ENCODE results near the gene RARRES2.

RARRES2 gene

GRCh38 chr7:150360363-150361058 lies 19.1 kb upstream of the RARRES2 start:
- DNase-seq = no peak

- DNase-seq = no peak
Measured at GRCh38 chr7:150359622-150360362, 18.4 kb upstream of the RARRES2 start.

- DNase-seq = no peak
Measured at GRCh38 chr7:150358988-150359621, 17.7 kb upstream of the RARRES2 start.

GRCh38 chr7:150358433-150358832 lies 17.0 kb upstream of the RARRES2 start:
- no peak for DNase-seq

- DNase-seq = no peak
Measured at GRCh38 chr7:150357771-150358427, 16.5 kb upstream of the RARRES2 start.

GRCh38 chr7:150357270-150357669 lies 15.8 kb upstream of the RARRES2 start:
- DNase-seq = no peak

DNA sequence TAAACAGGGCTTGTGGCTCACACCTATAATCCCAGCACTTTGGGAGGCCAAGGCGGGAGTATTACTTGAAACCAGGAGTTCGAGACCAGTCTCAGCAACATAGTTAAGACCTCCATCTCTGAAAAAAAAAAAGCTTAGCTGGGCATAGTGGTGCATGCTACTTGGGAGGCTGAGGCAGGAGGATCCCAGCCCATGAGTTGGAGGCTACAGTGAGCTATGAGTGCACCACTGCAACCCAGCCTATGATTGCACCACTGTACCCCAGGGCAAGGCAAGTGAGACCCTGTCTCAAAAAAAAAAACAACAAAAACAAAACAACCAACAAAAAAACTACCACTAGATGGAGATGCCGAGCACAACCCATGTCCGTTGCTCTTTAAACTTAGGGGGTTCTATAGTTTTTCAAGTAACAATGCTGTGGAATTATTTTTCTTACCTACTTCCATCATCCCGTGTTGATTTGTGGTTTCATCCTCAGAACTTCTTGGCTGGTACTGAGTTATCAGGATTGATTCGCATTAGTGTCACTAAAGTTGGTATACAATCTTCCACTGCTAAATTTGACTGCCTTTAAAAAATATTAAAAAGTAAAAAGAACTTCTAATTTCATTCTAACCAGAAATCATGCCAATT lies 15.0 kb upstream of the RARRES2 start:
- peak; percentile 11 for DNase-seq

GRCh38 chr7:150355666-150356059 lies 14.2 kb upstream of the RARRES2 start:
- DNase-seq = no peak

- DNase-seq = no peak
Measured at GRCh38 chr7:150351587-150352194, 10.3 kb upstream of the RARRES2 start.

DNA sequence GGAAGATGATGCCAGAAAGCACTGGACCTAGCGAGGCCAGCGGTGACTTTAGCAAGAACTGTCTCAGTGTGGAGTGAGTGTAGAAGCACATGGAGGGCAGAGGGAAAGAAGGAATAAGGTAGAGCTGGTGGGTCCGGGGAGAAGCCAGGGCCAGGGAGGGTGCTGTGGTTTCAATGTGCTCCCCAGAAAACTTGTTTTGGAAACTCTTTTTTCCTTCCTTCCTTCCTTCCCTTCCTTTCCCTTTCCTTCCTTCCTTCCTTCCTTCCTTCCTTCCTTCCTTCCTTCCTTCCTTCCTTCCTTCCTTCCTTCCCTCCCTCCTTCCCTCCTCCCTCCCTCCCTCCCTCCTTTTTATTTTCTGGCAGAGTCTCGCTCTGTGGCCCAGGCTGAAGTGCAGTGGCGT lies 5.5 kb upstream of the RARRES2 start:
- DNase-seq = no peak

DNA sequence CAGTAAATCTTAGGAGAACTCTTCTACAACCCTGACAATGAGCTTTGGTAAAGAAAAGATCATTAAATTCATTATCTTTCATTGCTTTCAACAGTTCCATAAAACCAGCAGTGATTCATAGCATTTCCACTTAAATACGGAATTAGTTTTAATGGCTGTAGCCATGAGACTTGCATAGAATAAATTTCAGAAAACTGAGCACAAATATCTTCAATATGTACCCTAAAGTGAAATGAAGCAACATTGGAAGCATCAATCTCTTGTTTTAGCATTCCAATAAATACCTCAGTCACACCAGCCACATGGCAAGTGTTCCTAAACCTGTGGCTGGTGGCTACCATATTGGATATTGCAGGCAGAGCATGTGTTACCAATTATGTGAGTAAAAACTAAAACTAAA lies 3.6 kb upstream of the RARRES2 start:
- no peak for DNase-seq

- no peak for DNase-seq
Measured at GRCh38 chr7:150344299-150344698, 2.9 kb upstream of the RARRES2 start.

- no peak for DNase-seq
Measured at GRCh38 chr7:150343225-150343624, 1.8 kb upstream of the RARRES2 start.

DNA sequence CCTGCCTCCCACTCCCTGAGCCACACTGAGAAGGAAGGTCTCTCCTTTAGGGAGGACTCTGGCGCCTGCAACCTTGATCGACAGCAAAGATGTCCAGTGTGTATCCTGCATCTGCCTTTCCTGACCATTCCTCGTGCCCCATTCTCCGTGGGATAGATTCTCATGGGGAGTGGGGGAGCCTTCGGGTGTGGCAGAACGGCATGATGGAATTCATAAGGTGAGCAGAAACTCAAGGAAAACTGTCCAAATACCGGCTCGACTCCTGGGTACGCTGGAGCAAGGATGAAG lies 636 bp upstream of the RARRES2 start:
- no peak for DNase-seq

DNA sequence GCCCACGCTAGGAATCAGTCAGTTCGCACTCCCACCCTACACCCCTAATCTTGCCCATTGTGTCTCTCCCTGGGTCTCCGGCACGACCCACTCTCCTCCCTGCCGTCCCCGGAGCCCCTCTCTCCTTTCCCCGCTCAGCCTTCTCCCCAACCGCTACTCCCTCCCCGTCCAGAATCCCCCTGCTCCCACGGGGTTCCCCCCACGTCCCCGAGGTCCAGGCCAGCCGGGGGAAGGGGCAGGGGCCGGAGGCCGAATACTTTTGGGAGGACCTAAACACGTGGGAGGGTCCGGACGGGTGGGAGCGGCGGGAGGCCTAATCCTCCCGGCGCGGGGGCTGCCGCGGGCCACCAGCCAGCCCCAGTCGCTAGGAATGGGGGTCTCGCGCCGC lies 560 bp downstream of the RARRES2 start:
- DNase-seq = no peak

- no peak for DNase-seq
Measured at GRCh38 chr7:150340024-150340749, 1.2 kb downstream of the RARRES2 start.

DNA sequence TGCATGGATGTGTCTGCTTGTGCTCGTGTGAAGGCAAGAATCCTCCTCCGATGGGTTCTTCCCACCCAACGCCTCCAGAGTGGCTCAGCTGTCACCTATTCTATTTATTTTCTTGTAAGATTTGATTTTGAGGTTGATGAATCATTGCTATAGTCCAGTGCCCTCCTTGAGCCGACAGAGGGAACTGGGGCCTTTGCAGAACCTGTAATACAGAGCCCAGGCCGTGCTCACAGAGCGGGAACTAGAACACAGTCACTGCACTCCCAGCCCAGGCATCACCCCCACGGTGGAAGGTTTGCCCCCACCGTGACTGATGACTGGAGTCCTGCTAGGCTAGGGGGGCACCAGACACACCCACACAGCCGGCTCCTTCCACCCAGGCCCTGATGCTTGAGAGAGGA lies 2.0 kb downstream of the RARRES2 start:
- DNase-seq = no peak

DNA sequence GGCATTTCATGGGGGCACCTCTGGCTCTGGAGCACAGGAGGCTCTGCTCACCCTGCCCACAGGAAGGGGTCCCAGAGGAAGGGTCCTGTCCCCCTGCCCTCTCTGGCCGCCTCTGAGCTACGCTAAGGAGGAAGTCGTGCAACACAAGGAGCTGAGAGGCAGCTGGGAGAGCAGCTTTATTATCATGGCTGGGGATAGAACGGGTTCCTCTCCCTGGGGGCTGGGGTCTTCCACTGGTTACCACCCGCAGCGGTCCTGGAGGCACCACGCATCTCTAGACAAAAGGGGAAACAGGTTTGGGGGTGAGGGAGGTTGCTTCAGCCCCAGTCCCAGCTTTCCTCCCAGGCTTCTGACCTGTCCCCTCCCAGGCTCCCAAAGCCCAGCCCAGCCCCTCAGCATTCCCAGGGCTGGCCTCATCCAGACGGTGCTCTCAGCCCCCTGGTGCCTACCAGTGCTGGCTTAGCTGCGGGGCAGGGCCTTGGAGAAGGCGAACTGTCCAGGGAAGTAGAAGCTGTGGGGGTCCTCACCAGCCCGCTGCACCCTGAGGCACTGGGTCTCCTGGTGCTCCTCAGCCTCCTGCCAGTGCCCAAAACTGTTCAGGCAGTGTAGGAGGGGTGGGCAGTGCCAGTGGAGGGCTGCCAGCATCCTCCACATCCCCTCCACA lies 3.1 kb downstream of the RARRES2 start:
- no peak for DNase-seq

GRCh38 chr7:150337659-150338081 lies 3.8 kb downstream of the RARRES2 start:
- DNase-seq = no peak

- DNase-seq = no peak
Measured at GRCh38 chr7:150337179-150337578, 4.2 kb downstream of the RARRES2 start.

DNA sequence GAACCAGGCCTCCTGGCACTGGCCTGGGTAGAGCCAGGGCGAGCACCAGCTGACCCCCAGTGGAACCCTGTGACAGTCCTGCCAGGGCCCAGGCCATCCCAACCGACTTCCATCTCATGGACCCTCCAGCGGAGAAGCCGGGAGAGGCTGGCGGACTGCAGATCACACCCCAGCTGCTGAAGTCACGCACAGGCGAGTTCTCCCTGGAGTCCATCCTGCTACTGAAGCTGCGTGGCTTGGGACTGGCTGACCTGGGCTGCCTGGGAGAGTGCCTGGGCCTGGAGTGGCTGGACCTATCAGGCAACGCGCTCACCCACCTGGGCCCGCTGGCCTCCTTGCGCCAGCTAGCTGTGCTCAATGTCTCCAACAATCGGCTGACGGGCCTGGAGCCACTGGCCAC lies 4.7 kb downstream of the RARRES2 start:
- no peak for DNase-seq

- DNase-seq = no peak
Measured at GRCh38 chr7:150335774-150336112, 5.7 kb downstream of the RARRES2 start.

Measured in COR-L47 (cell line).